Activated CD8-positive, alpha-beta T cell treated with anti-CD3 and anti-CD28 coated beads for 36 hours (primary cell): ENCODE results near the gene PRKG1. TPM values are rescaled to one million over a fixed set of nuclear protein-coding genes. Genes with fewer than 3 reads are reported as not detected.
"Not testable (repeated sequence)": the region's sequence is repeated elsewhere in the genome, so short reads cannot be mapped to it uniquely, and the experiment has no call there.

ENCODE experiments used
- ATAC-seq: fragments of 200-7000 bp; cut with Tn5 transposase; one replicate; pipeline ENCODE4 v1.10.0; 2021; ENCODE audit warnings: mild to moderate bottlenecking, moderate library complexity
- CTCF ChIA-PET: fragments of 350-600 bp; sonication (Branson Sonifier 250); formaldehyde crosslinking; loops from one replicate; lab custom pipeline; 2021; ENCODE audit warnings: antibody characterized with exemption; lab: Charles Lee
- POLR2A ChIA-PET: fragments of 350-600 bp; sonication (Branson Sonifier 250); formaldehyde crosslinking; loops from one replicate; lab custom pipeline; 2021; ENCODE audit warnings: antibody characterized with exemption; lab: Charles Lee
- DNase-seq: peaks from one replicate; pipeline ENCODE4 v3.0.0-alpha.2; 2020
- H3K27ac Mint-ChIP-seq: one replicate; pipeline ENCODE4 v1.8.0; 2021; ENCODE audit warnings: mild to moderate bottlenecking, mixed read lengths
- H3K27me3 Mint-ChIP-seq: one replicate; pipeline ENCODE4 v1.8.0; 2021; ENCODE audit warnings: mixed read lengths
- H3K36me3 Mint-ChIP-seq: one replicate; pipeline ENCODE4 v1.8.0; 2021; ENCODE audit warnings: low read depth, mixed read lengths
- H3K4me1 Mint-ChIP-seq: one replicate; pipeline ENCODE4 v1.8.0; 2021; ENCODE audit warnings: low read depth, mixed read lengths
- H3K4me3 Mint-ChIP-seq: one replicate; pipeline ENCODE4 v1.8.0; 2021; ENCODE audit warnings: mild to moderate bottlenecking, moderate library complexity, mixed read lengths
- H3K9me3 Mint-ChIP-seq: one replicate; pipeline ENCODE4 v1.8.0; 2021; ENCODE audit warnings: mixed read lengths
- CTCF ChIP-seq: fragments of 200-600 bp; IDR thresholded peaks from one replicate; pipeline ENCODE4 v1.8.0; 2022; ENCODE audit warnings: antibody characterized with exemption, mild to moderate bottlenecking
- intact Hi-C: fragments of 100-400 bp; cut with micrococcal nuclease; formaldehyde crosslinking; loops from one replicate; pipeline ENCODE4 v1.10.0; 2022
- total RNA-seq, 2 experiments: library from RNA; stranded (reverse); gene quantifications; one replicate each; pipeline ENCODE4 v1.2.3, GENCODE V29; 2021

Gene PRKG1
- total RNA-seq, 2 experiments from 2014 or later: not detected

- POLR2A ChIA-PET: no interaction called here
- DNase-seq: no peak
- Mint-ChIP-seq H3K27ac (no peak overlapping the region), H3K4me3 (no peak overlapping the region), H3K36me3 (no peaks in the 10 kb centered on the region), H3K4me1 (no peaks in the 10 kb centered on the region), H3K9me3 (no peaks in the 10 kb centered on the region), H3K27me3 (no peaks in the 10 kb centered on the region)
- TF ChIP-seq CTCF: no peak
- intact Hi-C loops: no loop called here
- CTCF ChIA-PET: no interaction called here
- no peak for ATAC-seq
Measured at GRCh38 chr10:51758366-51758765, 684.1 kb downstream of the PRKG1 start.

GRCh38 chr10:51758838-51759237 is 684.6 kb downstream of the PRKG1 start:
- CTCF ChIA-PET, POLR2A ChIA-PET, H3K4me1 Mint-ChIP-seq, DNase-seq, H3K27me3 Mint-ChIP-seq, H3K36me3 Mint-ChIP-seq, H3K4me3 Mint-ChIP-seq, ATAC-seq, H3K9me3 Mint-ChIP-seq, H3K27ac Mint-ChIP-seq, intact Hi-C loops: not testable (repeated sequence)

- ATAC-seq (no peak), DNase-seq (no peak)
- Mint-ChIP-seq H3K27me3 (no peaks in the 10 kb centered on the region), H3K27ac (no peak overlapping the region), H3K4me3 (no peak overlapping the region), H3K4me1 (no peaks in the 10 kb centered on the region), H3K9me3 (no peaks in the 10 kb centered on the region), H3K36me3 (no peaks in the 10 kb centered on the region)
- POLR2A ChIA-PET: interaction anchor here (0.6 kb wide), 1 partner anchor 29 kb away, joined by 3 read pairs; no protein-coding TSS in a partner anchor
- CTCF ChIA-PET: no interaction called here
- intact Hi-C loops: no loop called here
- TF ChIP-seq CTCF: no peak
Measured at GRCh38 chr10:51759896-51760534, 685.7 kb downstream of the PRKG1 start.

GRCh38 chr10:51760864-51761640 is 686.8 kb downstream of the PRKG1 start:
- ATAC-seq: no peak

GRCh38 chr10:51763746-51764145 is 689.5 kb downstream of the PRKG1 start:
- intact Hi-C loops: no loop called here
- Mint-ChIP-seq H3K27ac (no peak overlapping the region), H3K27me3 (peaks cover 2% of the 10 kb centered on the region), H3K36me3 (no peaks in the 10 kb centered on the region), H3K9me3 (peaks cover 4% of the 10 kb centered on the region), H3K4me1 (no peaks in the 10 kb centered on the region), H3K4me3 (no peak overlapping the region)
- ChIA-PET CTCF (interaction anchor here (1.9 kb wide), 1 partner anchor 11 kb away, joined by 6 read pairs; no protein-coding TSS in a partner anchor), POLR2A (no interaction called here)
- ATAC-seq (no peak), DNase-seq (no peak)
- no peak for TF ChIP-seq CTCF

More at GRCh38 chr10:51760864-51761640, 686.8 kb downstream of the PRKG1 start:
- TF ChIP-seq CTCF: no peak
- no peak overlapping the region for H3K27ac Mint-ChIP-seq
- DNase-seq: no peak
- no peaks in the 10 kb centered on the region for H3K36me3 Mint-ChIP-seq
- intact Hi-C loops: no loop called here
- no peaks in the 10 kb centered on the region for H3K9me3 Mint-ChIP-seq
- peaks cover 2% of the 10 kb centered on the region for H3K27me3 Mint-ChIP-seq
- H3K4me3 Mint-ChIP-seq: no peak overlapping the region
- H3K4me1 Mint-ChIP-seq: no peaks in the 10 kb centered on the region
- ChIA-PET CTCF (no interaction called here), POLR2A (no interaction called here)
